GM21786 (cell line): ENCODE measurements around the gene ZDHHC13.

ENCODE experiments used
- ATAC-seq: cut with Tn5 transposase; IDR thresholded peaks from one replicate; pipeline ENCODE4 v1.9.1; 2021; ENCODE audit not compliant: unreplicated experiment

ZDHHC13 gene

DNA sequence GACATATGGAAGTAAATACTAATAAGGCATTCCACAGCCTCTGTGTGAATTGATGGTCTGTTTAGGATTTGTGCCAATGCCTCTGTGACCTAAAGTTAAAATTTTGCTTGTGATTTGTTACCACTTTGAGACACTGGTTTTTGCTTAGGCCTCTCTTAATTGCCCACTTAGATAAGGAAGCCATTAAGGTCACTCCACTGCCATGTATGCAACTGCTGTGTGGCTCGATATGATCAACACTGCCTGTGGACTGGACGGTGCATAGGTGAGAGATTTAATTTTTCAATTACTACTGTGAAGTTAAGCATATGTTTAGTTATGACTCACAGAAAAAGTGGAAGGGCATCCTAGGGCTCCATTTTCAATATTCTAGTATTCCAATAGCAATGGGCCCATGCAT, 47.9 kb downstream of the ZDHHC13 start:
- no peak for ATAC-seq

DNA sequence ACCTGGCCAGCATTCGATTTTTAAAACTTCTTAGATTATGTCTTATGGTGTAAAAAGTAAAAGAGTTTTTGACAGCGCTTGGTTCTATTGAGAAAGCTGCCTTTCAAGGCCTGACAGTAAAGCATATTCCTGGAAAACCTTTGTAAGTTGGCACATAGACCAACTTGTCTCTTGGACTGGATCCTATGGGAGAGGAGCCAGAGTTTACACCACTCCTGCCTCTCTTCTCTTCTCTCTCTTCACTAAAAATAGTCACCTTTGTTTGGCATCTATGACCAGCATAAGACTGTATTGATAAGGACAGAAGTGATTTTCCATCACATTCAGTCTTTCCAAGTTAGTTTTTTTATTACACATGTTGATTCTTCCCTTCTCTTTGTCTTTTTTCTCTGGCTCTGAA, 51.1 kb downstream of the ZDHHC13 start:
- ATAC-seq = no peak

DNA sequence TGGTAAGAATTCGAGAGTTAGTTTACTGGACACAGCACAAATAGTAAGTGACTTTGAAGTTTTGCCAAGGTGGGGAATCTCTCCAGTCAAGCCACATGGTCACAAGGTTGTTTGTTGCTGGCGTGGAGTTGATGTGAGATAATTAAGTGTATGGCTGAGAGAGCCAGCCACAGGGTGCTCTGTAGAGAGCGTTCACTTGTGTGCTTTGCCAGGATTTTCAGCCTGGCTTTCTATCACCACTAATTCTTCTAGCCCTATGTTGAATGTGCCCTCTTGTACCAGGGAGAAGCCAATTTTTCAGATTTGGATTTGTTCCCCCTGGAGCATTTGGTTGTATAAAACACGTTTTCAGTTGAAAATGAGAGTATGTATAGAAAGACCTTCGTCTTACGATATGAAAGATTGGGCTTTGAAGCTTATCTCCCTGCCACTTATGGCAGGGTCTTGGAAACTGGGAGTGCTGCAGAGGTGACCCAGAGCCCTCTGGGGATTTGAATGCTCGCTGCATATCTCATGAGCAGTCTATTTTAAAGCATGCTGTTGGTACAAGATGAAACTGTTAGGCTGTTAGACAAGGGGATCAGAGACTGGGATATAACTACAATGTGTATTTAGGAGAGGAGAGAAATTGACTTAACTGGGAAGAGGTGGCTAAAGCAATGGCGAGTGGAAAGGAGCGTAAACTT, 56.2 kb downstream of the ZDHHC13 start:
- no peak for ATAC-seq

DNA sequence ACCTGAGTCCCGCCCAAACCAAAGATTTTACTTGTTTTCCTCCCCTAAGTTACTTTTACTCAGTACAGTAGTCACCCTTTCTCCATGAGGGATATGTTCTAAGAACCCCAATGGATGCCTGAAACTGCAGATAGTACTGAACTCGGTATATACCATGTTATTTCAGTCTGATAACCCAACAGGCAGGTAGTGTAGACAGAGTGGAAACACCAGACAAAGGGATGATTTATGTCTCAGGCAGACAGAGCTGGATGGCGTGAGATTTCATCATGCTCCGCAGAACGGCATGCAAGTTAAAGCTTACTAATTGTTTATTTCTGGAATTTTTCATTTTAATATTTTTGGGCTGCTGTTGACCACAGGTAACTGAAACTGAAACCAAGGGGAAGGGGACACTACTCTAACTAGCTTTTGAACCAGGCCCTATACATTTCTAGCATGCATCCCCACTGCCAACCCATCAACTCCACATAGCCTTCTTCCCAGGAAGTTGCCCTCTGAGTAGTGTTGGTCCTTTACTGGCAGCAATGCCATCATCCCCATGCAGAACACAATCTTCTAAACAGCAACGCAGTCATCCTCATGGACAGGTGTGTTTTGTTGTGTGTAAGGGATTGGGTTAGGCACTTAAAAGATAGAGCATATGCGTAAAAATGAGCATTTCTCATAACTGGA, 57.1 kb downstream of the ZDHHC13 start:
- no peak for ATAC-seq

DNA sequence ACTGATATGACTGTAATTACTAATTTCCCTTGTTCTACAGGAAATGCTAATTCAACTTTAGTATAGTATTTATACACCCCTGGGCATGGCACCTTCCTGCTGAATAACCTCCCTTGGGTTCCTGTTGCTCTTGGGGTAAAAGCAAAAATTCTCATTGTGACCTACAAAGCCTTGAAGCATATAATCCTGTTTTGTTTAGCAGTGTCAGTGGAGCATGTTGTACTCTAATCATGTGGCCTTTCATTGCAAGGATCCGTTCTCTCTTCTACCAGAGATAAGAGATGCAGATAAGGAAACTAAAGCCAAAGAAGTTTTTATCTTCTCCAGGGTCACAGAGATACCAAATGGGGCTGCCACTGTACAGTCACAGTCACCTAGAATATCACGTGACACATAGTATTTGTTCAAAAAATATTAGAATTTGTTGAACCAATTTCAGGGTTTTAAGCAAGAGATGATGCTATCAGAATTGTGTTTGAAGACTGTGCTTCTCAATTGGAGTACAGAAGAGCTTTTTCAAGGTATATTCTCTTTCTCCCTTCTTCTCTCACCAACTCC, 59.7 kb downstream of the ZDHHC13 start:
- ATAC-seq = no peak

DNA sequence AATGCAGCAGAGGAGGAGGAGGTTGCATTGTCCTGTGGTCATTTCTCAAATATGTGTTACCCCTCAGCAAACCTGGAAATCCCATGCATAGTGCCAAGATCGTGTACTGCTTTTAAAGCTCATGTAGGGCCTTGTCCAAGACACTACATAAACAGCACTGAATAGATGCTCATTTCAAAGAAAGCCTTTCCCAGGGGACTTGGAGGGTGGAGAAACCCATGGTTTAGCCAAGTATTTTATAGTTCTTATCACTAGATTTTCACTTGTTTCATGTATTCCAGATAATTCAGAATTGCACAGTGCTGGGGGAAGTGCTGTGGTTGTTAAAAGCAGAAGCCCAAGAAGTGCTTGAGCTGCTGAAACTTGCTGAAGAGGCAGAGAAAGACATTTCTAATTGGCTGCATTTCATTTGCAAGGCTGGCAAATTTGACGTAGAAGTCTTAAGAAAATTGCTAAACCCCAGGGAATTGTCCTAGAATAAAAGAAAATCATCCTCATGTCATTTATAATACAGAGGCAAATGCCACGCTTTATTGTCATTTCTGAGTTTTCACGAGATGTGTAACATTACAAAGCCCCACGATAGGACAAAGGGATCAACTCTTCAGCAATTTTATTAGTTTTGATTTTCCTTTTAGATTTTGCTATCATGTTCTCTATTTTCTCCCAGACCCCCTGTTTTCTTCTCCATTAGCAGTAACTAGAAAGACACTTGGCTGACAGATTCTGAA, 64.7 kb downstream of the ZDHHC13 start:
- no peak for ATAC-seq

DNA sequence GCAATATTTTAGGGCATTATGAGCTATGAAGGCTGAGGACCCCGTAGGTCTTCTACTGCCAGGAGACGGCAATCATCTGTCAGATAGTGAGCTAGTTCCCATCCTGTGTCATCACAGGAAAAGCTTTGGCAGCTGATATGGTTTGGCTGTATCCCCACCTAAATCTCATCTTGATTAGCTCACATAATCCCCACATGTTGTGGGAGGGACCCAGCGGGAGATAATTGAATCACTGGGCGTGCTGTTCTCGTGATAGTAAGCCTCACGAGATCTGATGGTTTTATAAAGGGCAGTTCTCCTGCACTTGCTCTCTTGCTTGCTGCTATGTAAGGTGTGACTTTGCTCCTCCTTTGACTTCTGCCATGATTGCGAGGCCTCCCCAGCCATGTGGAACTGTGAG, 66.7 kb downstream of the ZDHHC13 start:
- no peak for ATAC-seq

DNA sequence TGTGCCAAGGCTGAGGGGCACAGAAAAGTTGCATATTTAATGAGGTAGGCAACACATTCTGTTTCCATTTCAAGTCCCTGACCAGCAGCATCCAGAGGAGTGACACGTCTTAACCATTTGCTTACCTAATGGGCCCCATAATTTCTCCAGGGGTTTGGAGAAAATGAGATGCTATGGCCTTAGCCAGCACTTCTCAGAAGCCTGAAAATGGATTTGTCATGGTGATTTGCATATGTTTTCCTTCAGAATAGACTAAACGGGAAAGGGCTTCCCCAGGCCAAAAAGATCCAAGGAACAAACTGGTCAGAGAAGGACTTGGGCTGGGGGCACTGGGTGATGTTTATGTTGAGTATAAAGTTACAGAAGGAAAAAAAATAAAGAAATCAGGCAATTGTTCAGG, 68.1 kb downstream of the ZDHHC13 start:
- no peak for ATAC-seq

DNA sequence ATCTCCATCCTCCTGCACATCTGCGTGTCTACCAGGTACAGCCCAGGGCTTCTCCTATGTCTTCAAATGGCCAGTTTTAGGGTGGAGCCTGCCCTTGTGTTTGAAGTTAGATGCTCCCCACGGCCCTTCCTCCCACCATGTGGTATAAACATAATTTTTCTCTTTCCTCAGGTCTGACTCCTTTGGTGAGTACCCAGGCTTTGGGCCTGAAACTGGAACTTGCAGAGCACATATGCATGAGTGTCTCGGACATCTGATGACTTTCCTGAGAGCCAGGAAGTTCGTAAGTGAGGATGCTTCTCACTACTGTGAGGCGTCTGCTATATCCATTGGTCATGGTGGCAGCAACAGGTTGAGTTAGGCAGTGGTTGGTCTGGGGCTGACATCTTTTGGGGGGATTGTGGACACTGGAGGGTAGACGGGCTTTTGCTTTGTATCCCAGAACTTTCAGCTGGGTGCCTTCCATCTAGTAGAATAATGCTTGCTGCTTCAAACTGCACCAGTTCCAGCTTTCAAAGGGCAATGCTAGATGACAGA, 68.6 kb downstream of the ZDHHC13 start:
- ATAC-seq = no peak

DNA sequence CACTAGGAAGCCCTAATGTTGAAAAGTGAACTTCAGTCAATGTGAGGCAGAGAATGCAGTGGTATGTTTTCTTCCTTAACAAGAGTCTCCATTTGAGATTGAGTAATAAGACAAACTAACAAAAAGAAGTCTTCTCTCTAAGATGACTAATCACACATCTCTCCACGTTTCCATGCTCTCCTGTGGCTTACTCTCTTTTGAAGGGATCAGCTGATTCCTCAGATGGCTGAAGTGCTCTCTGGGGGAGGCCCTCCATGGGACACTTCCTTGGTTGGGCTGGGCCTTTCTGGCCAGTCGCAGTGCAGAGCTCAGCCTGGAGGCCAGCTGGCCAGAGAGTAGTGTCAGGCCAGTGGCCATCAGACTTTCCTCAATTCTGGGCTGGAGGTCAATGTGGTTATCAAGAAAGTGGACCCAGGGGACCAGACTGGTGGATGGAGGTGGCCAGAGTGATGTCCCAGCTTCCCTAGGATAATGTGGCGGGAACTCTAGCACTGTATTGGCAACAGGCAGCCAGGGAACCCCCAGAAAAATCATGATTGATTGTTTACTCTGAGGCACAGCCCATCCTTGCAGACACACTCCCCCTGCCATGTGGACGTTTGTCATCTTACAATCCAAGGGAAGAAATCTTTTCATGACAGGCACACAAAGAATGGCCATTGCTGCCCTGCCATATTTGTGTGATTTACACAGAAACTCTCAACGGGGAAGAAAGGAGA, 70.3 kb downstream of the ZDHHC13 start:
- no peak for ATAC-seq

DNA sequence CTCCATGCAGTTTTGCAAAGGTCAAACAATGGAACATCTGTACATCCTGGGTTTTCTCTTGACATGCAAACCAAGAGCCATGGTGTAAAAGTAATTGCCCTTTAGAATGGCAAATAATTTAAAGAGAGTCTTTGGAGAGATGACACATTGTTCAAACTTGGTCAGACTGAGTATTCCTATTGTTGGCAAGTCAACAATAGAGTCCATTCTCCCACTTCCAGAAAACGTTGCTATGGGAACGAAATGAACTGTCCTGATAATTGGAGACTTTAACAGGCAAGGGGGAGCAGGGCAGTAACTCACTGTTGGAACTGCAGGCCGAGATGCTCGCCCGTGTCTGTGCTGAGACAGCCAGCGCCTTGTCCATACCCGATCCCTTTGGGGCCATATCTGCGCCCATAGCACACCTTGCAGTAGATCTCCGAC, 70.9 kb downstream of the ZDHHC13 start:
- no peak for ATAC-seq

DNA sequence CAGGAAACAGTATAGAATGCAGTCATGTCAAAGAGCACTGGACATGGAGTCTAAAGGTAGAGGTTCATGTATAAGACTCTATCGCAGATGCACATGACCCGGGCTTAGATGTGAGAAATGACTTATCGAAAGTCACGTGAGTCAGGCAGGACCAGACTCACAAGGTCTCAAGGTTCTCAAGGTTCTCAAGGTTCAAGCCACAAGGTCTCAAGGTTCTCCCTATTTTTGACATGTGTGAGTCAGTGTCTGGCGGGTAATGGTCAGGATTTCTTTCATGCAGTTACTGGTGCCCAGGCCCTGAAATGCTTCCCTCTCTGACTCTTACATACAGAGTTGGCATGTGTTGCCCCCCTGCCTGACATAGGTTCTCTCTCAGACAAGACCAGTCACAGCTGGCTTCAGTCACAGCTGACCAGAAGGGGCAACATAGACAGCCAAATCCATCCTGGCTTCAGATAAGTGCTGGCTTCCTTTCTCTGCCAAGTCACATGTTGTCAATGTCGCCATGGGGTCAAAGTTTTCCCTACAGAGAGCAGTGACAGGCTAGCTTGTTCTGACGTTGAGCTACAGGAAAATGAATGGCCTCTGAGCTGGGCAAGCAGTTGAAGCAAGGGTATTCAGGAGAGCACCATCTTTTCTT, 74.7 kb downstream of the ZDHHC13 start:
- no peak for ATAC-seq

DNA sequence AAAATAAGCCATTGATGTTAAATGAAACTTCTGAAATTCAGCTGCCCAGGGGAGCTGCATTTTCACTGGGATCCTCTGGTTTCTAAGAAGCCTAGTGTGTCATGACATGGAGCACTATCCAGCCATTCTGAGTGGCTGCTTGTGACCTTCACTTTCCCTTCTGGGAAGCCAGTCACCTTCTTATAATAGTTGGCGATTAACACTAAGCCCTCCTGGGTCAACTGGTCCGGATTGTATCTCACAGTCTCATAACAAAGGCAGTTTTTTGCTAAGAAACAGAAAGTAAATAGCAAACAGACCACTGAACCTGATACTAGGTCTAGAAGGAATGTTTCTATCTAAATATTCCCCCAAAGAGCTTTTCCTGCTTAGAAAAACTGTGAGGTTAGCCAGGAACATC, 76.9 kb downstream of the ZDHHC13 start:
- no peak for ATAC-seq

DNA sequence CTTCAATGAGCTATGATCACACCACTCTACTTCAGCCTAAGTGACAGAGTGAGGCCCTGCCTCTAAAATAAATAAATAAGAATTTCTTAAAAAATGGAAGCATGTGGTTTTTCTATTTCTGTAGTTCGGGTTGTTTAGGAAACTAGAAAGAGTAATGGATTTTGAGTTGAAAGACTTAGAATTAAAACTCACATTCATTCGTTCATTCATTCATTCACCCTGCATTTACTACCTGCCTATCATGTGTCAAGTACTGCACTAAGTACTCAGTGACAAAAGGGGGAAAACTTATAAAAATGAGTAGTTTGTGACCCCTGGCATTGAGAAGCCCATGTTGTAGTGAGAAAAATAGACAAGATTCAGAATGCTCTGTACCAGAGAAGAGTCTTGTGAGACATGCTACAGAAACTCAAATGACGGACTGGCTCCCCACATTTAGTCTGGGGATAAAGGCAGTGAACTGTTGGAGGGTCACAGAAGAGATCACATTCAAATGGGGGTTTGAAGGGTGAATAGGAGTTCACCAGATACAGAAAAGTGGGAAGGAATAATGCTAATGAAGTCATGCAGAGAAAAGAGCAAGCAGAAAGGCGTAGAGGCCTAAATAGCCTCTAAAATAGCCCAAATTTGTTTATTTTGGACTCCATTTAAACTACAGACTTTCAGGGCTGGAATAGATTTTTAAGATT, 77.8 kb downstream of the ZDHHC13 start:
- ATAC-seq = no peak

DNA sequence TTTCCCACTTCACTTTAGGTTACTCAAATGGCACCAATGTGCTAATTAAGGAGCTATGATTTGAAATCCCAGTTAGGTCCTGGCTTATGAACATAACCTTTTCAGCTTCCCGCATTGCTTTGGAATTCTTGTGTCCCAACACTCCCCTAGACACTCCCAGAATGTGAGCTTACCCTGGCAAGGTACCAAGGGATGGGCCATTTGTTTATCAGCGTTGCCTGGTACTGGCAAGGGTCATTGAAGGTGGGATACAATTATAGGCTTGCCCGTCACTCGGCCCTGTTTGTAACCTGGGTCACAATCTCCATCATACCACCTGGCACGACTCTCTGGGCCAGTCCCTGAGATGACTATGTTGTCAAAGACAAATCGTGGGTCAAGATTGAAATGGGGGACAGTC, 79.5 kb downstream of the ZDHHC13 start:
- no peak for ATAC-seq

DNA sequence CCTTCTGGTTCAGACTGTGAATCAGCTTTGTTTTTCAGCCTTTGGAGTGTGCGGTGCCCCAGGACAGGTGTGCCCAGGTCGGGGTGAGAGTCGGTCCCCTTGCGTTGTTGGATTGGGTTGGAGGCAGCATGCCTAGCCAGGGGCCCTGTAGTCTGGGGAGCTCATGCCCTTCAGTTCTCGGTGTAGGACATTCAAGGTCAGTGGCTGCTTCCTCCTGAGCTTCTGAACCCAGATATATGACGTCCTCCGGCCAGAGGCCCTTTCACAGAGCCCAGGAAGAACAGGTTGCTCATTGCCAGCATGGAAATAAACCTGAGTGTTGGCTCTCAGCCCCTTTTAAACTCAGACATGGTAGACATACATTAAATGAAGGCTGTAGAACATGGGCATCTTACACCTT, 82.1 kb downstream of the ZDHHC13 start:
- ATAC-seq = no peak

DNA sequence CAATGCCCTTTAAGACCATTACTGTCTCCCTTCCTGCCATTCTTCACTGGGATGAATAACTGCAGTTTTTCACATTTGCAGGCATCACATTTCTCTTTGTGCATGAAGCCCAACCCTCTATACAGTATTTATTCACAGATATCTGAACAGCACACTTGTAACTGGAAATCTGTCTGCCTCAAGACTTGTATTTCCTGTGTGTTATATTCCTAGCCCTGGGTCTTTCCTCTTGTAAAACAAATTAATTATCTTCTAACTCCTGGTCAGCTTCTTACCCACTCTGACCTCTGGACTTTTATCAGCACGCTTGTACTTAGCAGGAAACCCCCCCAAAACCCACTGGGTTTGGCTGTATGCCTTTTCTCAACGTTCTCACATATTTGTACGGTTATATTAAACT, 82.8 kb downstream of the ZDHHC13 start:
- ATAC-seq = no peak

DNA sequence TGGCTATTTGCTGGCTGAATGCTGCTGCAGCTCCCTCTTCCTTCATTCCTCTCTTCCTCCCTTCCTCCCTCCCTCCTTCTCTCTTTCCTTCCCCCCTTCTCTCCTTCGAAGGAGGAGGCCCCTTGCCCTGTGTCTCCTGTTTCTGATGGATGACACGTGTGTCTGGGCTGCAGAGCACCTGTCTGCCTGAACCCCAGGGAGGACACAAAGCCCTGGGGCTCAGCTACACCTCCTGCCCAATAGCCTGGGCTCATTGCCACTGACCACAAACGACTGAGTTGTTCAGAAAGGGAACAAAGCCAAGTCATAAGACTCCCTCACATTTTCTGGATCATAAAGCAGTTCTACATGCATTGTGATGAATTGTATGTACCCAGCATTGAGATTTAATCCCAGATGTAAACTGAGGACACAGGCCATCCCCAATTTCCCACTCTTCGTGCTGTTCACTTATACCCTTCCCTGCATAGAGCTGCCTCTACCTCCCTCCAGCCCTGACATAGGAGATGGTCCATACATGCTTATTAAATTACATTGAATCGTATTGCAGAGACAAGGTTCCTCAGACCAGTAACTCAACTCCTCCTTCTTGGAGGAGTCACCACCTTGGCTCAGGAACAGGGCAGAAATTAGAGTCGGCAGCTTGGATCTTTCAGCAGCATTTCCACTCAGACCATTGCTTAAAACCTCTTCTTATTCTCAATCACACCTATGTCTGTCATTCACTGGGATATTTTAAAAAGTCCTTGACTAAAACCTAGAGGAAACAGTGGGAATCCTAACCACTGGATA, 83.6 kb downstream of the ZDHHC13 start:
- no peak for ATAC-seq
